ENCODE measurements around the gene PSME3IP1. TPM values are rescaled to one million over a fixed set of nuclear protein-coding genes. Genes with fewer than 3 reads are reported as not detected.

PSME3IP1 gene
- polyA plus RNA-seq, 3 donors, result 75.4 to 133 (median 78.6) TPM

DNA sequence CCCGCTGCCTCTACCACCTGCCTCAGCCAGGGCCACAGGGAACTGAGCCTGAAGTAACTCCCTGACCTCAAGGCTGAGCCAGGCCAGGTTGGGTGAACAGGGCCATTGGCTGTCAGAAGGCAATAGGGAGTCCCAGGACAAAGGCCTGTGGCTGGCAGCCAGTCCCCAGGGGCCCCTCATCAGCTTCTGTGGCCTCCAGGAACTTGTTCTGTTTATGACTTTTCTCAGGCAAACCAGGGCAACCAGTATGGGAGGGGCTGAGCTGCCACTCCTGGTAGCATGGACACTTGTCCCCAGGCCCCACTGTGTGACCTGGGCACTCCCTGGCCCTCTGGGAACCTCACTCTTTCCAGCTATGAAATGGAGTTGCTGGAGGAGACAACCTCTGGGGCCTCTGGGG lies 53.4 kb downstream of the PSME3IP1 start:
- DNase-seq, result no peak
- H3K4me1 Mint-ChIP-seq, result peaks cover 5% of the 10 kb centered on the region
- Histone ChIP-seq H4K20me1 (ENCODE audit: insufficient read depth, low read length) (no peaks in the 10 kb centered on the region), H2AFZ (ENCODE audit: insufficient read depth, low read depth, low read length, poor library complexity, severe bottlenecking) (no peak overlapping the region), H3K36me3 (replicated peaks in 1 of 2; ENCODE audit: control insufficient read depth in 1 of 2, insufficient read depth in 2 of 2, low read length in 2 of 2) (peaks cover 34 to 81% of the 10 kb centered on the region in 2 donors), H3K9ac (ENCODE audit: insufficient read depth, low read length, poor library complexity, severe bottlenecking) (no peak overlapping the region), H3K4me3 (replicated peaks in 1 of 3; ENCODE audit: low read depth in 2 of 3, low read length in 3 of 3) (no peak overlapping the region), H3K27me3 (ENCODE audit: control insufficient read depth in 2 of 2, insufficient read depth in 2 of 2, low read length in 2 of 2) (no peaks in the 10 kb centered on the region), H3K4me2 (replicated peaks; ENCODE audit: extremely low read depth, low read length, poor library complexity, severe bottlenecking) (no peak overlapping the region), H3K27ac (ENCODE audit: low read depth in 1 of 2, low read length in 2 of 2) (no peak overlapping the region), H3K9me3 (replicated peaks in 1 of 2; ENCODE audit: control insufficient read depth in 1 of 2, insufficient read depth in 1 of 2, low read length in 2 of 2) (no peaks in the 10 kb centered on the region), H3K4me1 (ENCODE audit: control insufficient read depth in 1 of 2, insufficient read depth in 2 of 2, low read length in 2 of 2) (no peaks in the 10 kb centered on the region), H3K79me2 (ENCODE audit: insufficient read depth, low read length) (no peaks in the 10 kb centered on the region)
- H3K27ac Mint-ChIP-seq, result peak overlapping the region in 2 of 7 donors; percentile 58 to 75
- 100% methylated on average over 1 of the region's 1 CpG for WGBS (ENCODE audit: insufficient coverage)
- H3K36me3 Mint-ChIP-seq, result peaks cover 38 to 62% of the 10 kb centered on the region in 2 donors
- intact Hi-C loops (cut with micrococcal nuclease), result no loop called here
- H3K9me3 Mint-ChIP-seq, result no peaks in the 10 kb centered on the region
- TF ChIP-seq, protein P1, sequence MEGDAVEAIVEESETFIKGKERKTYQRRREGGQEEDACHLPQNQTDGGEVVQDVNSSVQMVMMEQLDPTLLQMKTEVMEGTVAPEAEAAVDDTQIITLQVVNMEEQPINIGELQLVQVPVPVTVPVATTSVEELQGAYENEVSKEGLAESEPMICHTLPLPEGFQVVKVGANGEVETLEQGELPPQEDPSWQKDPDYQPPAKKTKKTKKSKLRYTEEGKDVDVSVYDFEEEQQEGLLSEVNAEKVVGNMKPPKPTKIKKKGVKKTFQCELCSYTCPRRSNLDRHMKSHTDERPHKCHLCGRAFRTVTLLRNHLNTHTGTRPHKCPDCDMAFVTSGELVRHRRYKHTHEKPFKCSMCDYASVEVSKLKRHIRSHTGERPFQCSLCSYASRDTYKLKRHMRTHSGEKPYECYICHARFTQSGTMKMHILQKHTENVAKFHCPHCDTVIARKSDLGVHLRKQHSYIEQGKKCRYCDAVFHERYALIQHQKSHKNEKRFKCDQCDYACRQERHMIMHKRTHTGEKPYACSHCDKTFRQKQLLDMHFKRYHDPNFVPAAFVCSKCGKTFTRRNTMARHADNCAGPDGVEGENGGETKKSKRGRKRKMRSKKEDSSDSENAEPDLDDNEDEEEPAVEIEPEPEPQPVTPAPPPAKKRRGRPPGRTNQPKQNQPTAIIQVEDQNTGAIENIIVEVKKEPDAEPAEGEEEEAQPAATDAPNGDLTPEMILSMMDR (IDR thresholded peaks at IDR 0.05), result no peak
- H3K27me3 Mint-ChIP-seq (ENCODE audit: low read depth in 3 of 3), result no peaks in the 10 kb centered on the region
- H3K4me3 Mint-ChIP-seq, result no peak overlapping the region

DNA sequence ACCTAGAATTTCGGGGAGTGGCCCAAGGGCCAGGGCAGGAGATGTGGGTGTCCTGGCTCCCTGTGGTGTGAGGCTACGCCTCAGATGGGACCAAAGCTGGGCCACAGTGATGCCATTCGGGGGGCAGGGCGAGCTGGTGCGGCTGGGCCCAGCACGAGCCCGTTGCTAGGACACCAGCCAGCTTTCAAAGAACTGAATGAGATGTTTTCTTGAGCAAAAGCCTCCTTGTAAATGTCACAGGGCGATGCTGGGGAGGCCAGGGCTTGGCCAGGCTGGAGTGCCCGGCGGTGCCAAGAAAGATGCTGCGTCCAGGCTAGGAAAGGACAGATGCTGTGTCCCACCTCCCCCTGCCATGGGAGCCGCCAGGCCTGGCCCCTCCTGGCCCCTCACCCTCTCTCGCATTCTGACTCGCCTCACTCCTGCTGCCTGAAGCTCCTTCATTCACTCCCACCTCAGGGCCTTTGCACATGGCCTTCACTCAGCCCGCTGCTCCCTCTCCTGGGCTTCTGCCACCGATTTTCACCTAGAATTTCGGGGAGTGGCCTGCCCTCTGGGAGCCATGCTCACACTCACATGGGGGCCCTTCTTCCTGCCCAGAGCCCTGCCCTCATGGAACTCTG lies 54.4 kb downstream of the PSME3IP1 start:
- no peaks in the 10 kb centered on the region for H3K79me2 ChIP-seq (ENCODE audit: insufficient read depth, low read length)
- DNase-seq, result no peak
- no peaks in the 10 kb centered on the region for H3K4me1 ChIP-seq (ENCODE audit: control insufficient read depth in 1 of 2, insufficient read depth in 2 of 2, low read length in 2 of 2)
- TF ChIP-seq, protein P1 (IDR thresholded peaks at IDR 0.05), result no peak
- peaks cover 40 to 61% of the 10 kb centered on the region in 2 donors for H3K36me3 Mint-ChIP-seq
- H3K9ac ChIP-seq (ENCODE audit: insufficient read depth, low read length, poor library complexity, severe bottlenecking), result no peak overlapping the region
- peak overlapping the region in 1 of 7 donors; percentile 65 for H3K27ac Mint-ChIP-seq
- H3K4me2 ChIP-seq (replicated peaks; ENCODE audit: extremely low read depth, low read length, poor library complexity, severe bottlenecking), result no peak overlapping the region
- H3K4me1 Mint-ChIP-seq, result peaks cover 5% of the 10 kb centered on the region
- H3K27me3 ChIP-seq (ENCODE audit: control insufficient read depth in 2 of 2, insufficient read depth in 2 of 2, low read length in 2 of 2), result no peaks in the 10 kb centered on the region
- H3K4me3 ChIP-seq (replicated peaks in 1 of 3; ENCODE audit: low read depth in 2 of 3, low read length in 3 of 3), result no peak overlapping the region
- H3K27me3 Mint-ChIP-seq (ENCODE audit: low read depth in 3 of 3), result no peaks in the 10 kb centered on the region
- 89% methylated on average over 16 of the region's 17 CpGs for WGBS (ENCODE audit: insufficient coverage)
- H3K4me3 Mint-ChIP-seq, result no peak overlapping the region
- H3K9me3 ChIP-seq (replicated peaks in 1 of 2; ENCODE audit: control insufficient read depth in 1 of 2, insufficient read depth in 1 of 2, low read length in 2 of 2), result no peaks in the 10 kb centered on the region
- H4K20me1 ChIP-seq (ENCODE audit: insufficient read depth, low read length), result no peaks in the 10 kb centered on the region
- no peaks in the 10 kb centered on the region for H3K9me3 Mint-ChIP-seq
- intact Hi-C loops (cut with micrococcal nuclease), result no loop called here
- H3K27ac ChIP-seq (ENCODE audit: low read depth in 1 of 2, low read length in 2 of 2), result no peak overlapping the region
- H2AFZ ChIP-seq (ENCODE audit: insufficient read depth, low read depth, low read length, poor library complexity, severe bottlenecking), result no peak overlapping the region
- H3K36me3 ChIP-seq (replicated peaks in 1 of 2; ENCODE audit: control insufficient read depth in 1 of 2, insufficient read depth in 2 of 2, low read length in 2 of 2), result peaks cover 38 to 81% of the 10 kb centered on the region in 2 donors

Measured in CD14-positive monocyte (primary cell).